Measurements from ENCODE around the gene CIAO2B.
"Not testable (repeated sequence)": the region's sequence is repeated elsewhere in the genome, so short reads cannot be mapped to it uniquely, and the experiment has no call there.

The CIAO2B gene

DNA sequence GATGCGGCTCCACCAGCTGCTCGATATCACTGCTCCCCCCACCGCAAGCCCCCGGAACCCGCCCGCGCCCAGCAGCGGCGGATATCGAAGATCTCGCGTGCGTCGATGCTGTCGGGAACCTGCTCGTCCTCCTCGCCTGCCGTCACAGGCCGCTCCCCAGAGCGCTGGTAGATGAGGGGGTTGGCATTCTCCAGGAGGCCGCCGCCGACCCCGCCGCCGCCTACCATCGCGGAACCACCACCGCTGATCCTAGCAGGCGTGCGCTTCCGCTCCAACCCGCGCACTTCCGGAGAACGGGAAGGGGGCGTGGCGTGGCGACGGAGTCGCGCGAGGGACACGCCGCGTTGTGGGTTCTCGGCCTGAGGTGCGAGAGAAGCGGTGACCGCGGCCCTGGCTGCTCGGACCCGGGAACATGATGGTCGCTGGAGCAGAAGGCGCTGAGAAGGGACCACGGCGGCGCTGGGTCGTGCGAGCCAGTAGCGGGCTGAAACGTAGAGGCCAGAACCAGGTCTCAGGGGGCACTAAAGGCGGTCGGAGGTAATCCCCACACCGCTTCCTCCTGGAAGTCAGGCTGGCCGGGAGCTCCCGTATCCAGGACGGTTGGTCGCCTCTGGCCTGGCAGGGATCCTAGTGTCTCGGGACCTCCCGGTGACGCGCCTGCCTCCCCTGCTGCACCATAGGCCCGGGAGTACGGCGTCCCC, at the start of gene CIAO2B:
Gene CIAO2B, minus strand, starts transcription at position 265 of the 701 bp plus-strand sequence. Its CDS starts 38 bp downstream, at position 227.
- peak; percentile 91 for DNase-seq

DNA sequence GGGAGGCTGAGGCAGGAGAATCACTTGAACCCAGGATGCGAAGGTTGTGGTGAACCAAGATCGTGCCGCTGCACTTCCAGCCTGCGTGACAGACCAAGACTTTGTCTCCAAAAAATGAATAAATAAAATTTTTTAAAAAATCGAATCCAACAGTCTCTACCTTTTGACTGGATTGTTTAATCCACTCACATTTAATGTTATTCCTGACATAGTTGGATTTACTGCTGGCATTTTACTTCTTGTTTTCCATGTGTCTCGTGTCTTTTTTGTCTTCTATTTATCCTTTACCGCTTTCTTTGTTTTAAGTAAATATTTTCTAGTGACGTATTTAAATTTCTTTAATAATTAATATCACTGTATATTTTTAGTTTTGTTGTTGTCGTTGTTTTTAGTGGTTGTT, 48.8 kb upstream of the CIAO2B start:
- no peak for DNase-seq

DNA sequence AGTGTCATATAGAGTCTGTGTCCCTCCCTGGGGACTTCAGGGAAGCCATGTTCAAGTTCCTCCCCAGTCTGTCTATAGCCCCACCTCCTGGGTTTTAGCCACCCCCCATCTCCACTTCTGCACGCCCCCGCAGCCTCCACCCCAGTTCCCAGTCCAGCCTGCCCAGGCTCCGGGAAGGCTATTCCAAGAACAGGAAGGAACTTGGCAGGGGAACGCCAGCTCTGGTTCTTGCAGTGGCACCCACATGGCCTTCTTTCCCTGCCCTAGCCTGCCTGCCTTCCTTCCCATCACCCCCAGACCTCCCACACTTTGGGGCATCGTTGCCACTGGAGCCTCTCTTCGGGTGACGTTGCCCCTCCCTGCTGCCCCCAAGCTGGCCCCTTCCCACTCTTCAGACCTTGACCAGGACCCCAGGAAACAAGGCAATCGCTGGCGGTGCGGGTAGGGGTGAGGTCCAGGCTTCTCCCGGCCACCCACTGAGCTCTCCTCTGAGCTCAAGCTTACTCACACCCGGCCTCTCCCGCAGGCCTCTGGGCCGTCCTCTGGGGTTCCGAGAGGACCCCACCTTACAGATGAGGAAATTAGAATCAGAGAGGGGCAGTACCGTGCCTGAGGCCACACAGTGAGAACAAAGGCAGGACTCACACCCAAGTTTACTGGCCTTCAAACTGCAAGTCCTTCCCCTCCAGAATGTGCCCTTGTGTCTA, 45.0 kb upstream of the CIAO2B start:
- no peak for DNase-seq

DNA sequence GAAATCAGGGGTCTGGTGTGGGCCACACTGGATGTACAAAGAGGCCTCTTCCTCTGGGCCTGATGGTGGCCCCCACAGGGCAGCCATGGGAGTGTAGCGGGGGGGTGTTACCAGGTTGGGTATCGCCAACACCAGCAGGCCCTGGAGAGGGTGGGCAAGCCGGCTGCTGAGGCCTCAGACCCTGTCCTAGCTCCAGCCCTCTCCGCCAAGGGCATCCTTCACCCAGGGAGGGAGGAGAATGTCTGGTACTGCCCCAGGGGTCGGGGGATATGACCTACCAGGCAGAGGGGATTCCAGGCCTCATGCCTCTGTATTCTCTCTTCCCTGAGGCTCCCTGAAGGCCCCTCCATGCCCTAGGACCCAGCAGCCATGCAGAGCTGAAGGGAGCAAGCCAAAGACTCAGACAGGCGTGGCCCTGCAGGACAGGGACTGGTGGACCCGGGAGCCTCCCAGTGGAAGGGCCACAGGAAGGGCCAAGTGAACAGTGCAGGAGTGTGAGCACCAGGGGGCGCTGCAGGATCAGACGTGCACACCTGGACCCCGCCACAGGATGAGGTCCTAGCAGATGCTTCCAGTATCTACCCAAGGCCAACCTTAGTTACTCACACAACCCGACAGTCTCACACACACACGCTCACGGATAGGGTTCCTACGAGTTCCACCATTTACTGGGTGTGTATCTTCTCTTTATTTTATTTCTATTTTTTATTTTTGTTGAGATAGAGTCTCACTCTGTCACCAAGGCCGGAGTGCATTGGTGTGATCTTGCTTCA, 43.3 kb upstream of the CIAO2B start:
- DNase-seq = peak; percentile 95

DNA sequence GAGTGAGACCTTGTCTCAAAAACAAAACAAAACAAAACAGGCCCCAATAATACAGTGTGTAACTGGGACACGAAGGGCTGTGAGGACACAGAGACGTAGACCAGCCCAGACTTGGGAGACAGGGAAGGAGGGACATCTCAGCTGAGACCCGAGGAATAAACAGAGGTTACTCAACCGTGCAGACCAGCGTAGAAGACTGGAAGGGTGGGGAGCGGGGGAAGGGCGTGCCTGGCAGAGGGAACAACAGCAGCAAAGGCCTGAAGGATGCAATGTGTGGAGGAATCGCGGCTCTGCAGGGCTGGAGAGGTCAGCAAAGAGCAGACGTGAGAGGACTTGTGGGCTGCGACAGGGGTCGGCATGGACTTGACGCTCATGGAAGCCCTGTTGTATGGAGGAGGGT, 42.5 kb upstream of the CIAO2B start:
- no peak for DNase-seq

DNA sequence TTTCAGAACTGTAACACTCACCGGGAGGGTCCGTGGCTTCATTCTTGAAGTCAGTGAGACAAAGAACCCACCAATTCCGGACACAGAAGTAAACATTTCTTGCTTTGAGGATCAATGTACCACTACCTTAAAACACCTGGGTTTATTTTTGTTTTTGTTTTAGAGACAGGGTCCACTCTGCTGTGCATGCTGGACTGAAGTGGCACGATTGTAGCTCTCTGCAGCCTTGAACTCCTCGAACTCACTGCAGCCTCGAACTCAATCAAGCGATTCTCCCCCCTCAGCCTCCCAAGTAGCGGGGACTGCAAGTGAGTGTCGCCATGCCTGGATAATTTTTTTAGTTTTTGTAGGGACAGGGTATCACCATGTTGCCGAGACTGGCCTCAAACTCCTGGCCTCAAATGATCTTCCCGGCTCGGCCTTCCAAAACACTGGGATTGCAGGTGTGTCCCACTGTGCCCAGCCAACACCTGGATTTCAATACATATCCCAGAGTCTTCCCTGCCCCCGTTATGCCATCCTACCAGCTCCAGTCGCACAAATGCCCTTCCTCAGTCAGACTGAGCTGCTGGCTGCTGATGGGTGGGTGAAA, 41.2 kb upstream of the CIAO2B start:
- DNase-seq = no peak

DNA sequence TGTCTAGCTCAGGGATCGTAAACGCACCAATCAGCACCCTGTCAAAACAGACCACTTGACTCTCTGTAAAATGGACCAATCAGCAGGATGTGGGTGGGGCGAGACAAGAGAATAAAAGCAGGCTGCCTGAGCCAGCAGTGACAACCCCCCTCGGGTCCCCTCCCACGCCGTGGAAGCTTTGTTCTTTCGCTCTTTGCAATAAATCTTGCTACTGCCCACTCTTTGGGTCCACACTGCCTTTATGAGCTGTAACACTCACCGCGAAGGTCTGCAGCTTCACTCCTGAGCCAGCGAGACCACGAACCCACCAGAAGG, 40.7 kb upstream of the CIAO2B start:
- peak; percentile 49 for DNase-seq

DNA sequence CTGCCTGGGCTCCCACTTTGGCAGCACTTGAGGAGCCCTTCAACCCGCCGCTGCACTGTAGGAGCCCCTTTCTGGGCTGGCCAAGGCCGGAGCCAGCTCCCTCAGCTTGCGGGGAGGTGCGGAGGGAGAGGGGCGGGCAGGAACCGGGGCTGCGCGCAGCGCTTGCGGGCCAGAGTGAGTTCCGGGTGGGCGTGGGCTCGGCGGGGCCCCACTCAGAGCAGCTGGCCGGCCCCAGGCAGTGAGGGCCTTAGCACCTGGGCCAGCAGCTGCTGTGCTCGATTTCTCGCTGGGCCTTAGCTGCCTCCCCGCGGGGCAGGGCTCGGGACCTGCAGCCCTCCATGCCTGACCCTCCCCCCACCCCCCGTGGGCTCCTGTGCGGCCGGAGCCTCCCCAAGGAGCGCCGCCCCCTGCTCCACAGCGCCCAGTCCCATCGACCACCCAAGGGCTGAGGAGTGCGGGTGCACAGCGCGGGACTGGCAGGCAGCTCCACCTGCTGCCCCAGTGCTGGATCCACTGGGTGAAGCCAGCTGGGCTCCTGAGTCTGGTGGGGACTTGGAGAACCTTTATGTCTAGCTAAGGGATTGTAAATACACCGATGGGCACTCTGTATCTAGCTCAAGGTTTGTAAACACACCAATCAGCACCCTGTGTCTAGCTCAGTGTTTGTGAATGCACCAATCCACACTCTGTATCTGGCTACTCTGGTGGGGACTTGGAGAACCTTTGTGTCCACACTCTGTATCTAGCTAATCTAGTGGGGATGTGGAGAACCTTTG, 40.1 kb upstream of the CIAO2B start:
- not testable (repeated sequence) for DNase-seq

DNA sequence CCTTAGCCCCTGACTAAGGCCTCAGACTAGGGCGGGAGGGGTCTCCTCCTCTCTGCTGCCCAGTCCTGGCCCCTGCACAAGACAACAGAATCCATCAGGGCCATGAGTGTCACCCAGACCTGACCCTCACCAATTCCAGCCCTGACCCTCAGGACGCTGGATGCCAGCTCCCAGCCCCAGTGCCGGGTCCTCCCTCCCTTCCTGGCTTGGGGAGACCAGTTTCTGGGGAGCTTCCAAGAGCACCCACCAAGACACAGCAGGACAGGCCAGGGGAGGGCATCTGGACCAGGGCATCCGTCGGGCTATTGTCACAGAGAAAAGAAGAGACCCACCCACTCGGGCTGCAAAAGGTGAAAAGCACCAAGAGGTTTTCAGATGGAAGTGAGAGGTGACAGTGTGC, 39.5 kb upstream of the CIAO2B start:
- DNase-seq = no peak

DNA sequence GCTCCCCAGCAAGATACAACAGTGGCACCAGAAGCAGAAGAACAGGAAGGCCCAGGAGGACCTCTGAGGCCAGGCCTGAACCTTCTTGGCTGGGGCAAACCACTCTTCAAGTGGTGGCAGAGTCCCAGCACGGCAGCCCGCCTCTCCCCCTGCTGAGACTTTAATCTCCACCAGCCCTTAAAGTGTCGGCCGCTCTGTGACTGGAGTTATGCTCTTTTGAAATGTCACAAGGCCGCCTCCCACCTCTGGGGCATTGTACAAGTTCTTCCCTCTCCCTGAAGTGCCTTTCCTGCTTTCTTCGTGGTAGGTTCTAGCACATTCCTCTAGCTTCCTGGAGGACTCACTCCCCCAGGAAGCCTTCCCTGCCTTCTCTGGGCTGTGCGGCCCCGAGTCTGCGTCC, 38.8 kb upstream of the CIAO2B start:
- no peak for DNase-seq

DNA sequence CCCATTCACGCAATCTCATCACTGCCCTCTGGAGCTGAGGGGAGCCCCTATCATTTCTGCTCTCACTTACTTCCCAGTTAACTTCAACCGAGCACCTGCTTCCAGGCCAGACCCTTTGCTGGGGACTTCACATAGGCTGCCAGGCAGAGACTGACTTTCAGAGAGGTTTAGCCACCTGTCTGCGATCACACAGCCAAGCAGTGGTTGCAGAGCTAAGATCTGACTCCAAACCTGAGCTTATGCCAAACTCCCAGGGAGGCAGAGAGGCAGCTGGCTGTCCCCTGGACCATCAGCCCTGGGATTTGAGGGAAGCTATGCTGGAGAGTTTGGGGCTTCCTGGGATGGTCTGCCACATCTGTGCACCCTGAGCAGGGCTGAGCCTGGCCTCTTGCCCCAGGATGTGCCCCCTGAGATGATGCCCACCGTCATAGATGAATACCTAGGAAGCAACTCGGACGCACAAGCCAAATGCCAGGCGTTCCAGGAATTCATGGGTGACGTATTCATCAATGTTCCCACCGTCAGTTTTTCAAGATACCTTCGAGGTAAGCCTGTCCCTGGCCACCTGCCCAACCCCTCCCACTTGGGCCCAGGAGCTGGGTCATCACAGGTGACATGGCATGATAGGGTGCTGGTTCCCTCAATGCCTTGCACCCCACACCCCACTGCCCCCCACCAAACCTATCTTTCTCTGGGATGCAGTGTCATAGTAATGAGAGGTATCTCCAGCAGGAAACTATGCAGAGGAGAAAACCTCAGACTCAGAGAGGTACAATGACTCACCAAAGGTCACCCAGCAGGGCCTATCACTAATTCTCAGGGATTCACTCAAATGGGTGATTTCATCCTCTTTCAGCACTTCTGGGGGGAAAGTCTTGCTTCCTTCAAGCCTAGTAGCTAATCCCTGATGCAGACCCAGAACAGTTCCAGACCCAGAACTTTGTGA, 36.8 kb upstream of the CIAO2B start:
- DNase-seq = no peak

DNA sequence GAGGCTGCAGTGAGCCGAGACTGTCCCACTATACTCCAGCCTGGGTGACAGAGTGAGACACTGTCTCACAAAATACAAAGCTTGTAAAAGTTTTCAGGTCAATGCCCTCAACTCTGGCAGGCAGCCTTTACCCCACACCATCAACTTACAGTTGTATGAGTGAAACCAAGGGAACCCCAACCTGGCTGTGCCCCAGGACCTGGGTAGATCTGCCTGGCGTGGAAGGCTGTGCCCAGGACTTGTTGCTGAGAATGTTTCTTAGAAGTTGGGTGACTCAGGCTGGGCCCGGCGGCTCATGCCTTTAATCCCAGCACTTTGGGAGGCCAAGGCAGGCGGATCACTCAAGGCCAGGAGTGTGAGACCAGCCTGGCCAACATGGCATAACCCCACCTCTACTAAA, 34.6 kb upstream of the CIAO2B start:
- DNase-seq = no peak

DNA sequence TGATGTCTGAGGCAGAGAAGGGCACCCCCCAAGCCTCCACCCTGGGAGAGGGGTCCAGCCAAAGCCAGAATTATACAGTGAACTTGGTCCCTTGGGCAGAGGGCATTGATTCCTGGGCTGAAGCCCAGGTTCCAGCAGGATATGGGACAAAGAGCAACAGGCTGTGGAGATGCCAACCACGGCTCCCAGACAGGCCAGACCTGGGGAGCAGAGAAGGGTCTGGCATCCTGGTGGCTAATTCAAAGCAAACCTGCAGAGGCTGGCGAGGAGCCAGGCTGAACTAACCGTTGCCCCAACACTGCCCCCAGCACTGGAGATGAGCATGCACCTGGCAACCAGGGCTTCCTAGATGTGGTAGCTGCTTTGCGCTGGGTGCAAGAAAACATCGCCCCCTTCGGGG, 29.8 kb upstream of the CIAO2B start:
- no peak for DNase-seq

DNA sequence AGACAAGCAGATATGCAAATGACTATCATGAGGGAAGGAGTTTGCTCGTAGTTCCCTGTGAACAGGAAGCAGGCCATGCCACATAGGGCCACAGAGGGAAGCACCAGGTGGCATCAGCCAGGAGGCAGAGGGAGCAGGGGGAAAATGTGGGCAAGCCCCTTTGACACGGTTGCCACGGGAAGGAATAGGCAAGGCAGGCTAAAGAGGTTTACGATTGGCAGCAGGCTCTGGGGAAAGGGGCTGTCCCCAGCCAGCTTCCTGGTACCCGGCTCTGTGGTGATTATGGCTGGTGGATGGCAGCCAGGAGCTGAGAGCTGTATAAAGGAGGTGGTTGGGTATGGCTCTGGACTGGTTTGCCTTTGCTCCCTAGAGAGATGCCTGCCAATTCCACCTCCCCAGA, 27.7 kb upstream of the CIAO2B start:
- DNase-seq = no peak

DNA sequence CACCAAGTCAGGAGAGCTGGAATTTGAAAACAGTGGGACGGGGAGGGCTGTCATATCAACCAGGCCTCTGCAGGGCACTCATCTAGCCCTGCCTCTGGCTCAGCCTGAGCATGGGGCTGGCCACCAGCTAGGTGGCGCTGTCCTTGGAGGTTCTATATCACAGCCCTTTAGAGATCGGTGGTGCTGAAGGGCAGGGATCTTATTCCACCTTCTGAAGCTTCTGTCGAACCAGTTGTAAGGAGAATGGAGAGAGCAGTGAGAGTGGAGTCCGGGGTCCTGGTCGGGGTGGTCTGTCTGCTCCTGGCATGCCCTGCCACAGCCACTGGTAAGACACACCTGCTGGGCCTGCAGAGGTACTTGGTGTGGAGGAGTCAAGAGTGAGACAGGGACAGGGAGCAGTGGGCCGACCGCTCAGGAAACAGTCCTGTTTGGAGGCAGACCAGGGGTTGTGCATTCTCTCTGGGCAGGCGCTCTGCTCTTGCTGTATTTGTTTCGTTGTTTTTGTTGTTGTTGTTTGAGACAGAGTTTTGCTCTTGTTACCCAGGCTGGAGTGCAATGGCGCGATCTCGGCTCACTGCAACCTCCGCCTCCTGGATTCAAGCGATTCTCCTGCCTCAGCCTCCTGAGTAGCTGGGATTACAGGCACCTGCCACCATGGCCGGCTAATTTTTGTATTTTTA, 27.0 kb upstream of the CIAO2B start, which contains the start of gene CES3:
Gene CES3, plus strand, starts transcription at position 202 of the 680 bp plus-strand sequence. Its CDS starts 42 bp downstream, at position 244.
- peak; percentile 57 for DNase-seq

DNA sequence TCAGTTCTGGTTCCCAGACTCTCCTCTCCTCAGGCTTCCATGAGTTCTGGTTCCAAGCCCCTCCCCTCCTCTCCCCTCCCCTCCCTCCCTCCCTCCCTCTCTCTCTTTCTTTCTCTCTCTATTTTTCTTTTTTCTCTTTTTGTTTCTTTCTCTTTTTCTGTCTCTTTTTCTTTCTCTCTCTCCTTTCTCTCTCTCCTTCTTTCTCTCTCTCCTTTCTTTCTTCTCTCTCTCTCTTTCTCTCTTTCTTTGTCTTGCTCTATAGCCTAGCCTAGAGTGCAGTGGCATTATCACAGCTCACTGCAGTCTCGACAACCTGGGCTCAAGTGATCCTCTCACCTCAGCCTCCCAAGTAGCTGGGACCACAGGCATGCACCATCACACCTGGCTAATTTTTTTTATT, 26.1 kb upstream of the CIAO2B start:
- DNase-seq = no peak

DNA sequence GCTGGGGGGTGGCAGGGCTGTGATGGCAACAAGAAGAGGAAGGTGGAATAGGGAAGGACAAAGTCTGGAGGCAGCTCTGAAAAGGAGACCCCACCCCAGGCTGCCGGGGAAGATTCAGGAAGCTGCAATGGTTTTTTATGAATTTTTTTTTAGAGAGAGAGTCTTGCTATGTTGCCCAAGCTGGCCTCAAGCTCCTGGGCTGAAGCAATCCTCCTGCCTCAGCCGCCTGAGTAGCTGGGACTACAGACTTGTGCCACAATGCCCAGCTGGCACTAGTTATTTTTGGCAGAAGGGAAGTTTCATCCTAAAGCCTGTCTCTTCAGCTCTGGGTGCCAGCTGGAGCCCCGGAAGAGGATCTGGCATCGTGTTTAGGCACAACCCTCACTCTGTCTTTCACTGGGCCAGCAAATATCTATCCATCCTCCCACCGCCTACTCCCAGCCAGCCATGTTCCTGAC, 25.5 kb upstream of the CIAO2B start:
- DNase-seq = no peak

DNA sequence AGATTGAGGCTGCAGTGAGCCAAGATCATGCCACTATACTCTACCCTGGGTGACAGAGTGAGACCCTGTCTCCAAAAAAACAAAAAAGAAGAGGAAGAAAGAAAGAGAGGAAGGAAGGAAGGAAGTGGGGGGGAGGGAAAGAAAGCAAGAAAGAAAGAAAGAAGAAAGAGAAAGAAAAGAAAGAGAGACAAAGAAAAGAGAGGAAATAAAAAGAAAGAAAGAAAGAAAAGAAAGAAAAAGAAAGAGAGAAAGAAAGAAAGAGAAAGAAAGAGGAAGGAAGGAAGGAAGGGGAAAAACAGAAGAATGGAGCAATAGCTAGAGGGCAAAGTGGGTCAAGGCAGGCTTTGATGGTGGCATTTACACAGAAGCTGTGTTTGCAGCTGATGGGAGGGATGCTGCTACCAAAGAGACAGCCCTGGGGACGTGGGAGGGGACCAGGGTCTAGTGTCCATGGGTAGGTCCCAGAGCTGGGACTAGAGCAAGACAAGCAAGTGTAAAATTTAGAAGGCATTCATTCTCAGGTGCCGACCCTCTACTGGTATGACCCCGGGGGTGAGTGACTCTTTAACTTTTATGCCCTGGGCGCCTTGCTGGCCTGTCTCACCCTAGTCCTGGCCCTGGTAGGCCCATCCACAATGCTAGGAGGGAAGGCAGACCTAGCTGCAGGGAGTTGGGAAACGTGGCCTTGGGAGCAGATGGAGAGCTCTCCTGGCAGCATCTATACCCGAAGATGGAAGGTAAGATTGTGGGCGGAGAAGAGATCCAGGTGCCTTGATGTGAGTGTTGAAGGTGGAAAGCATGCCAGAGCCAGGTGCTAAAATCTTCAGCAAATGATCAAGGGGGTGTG, 24.9 kb upstream of the CIAO2B start:
- DNase-seq = no peak

DNA sequence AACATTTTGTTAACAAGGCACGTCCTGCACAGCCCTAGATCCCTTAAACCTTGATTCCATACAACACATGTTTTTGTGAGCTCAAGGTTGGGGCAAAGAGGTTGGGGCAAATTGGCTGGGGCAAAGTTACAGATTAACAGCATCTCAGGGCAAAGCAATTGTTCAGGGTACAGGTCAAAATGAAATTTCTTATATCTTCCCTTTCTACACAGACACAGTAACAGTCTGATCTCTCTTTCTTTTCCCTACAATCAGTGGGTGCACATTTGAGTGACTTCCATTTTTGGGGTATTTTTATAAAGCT, 21.9 kb upstream of the CIAO2B start:
- DNase-seq = not testable (repeated sequence)
